Fibroblast of gingiva (primary cell): ENCODE measurements around the gene MFNG.

Source experiments
- DNase-seq: peaks from one replicate; pipeline ENCODE4 v3.0.0-alpha.2; 2011; ENCODE audit warnings: low read depth

Gene MFNG

DNA sequence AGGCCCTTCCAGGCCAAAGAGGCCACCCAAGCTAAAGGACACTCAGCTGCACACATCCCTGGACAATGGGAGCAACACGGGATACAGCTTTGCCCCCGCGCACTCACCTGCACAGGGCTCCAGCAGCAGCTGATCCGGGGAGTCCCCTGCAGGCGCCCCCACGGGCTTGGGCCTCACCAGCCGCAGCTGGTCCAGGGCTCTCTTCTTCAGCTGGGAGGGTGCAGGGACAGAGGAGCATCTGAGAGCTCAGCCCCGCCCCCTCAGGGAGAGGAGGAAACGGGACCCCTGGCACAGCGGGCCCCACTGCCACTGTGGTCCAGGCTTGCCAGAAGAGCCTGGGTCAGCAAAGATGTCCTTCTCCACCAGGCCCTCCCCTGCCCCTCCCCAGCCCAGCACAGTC is 7.8 kb upstream of the MFNG start:
- DNase-seq, result no peak

DNA sequence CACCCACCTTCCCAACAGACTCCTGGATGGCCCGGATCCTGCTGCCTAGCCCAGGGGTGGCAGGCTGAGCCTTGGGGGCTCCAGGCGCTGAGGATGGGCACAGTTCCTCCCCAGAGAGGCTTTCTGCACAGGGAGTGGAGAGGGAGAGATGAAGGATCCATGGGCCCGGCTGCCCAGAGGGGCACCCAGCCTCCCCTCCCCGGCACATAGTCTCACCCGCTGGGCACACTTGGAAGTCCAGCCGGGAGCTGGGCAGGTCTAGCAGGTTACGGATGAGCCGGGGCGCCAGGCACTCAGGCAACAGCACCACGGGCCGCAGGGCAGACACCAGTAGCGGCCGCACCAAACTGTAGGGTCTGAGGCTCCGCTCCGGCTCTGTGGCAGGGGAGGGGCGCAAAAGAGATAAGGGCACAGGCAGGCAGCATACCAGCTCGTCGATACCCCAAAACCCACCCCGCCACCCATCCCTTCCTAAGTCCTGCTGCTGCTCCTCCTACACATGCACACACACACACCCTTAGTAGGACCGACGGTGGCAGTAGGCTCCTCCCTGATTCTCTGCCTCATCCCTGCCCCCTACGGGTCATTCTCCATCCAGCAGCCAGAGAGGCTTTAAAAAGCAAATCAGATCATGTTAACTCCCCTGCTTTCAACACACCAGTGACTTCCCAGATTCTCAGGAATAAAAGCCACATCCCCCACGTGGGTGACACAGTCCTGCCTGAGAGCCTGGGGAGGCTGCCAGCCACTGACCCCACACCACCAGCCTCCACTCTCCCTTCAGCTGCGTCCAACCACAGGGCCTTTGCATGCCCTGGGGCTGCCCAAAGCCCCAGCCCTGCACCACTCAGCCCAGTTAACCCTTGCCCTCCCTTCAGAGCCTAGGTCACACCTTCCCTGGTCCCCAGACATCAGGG is 6.5 kb upstream of the MFNG start:
- peak; percentile 78 for DNase-seq

DNA sequence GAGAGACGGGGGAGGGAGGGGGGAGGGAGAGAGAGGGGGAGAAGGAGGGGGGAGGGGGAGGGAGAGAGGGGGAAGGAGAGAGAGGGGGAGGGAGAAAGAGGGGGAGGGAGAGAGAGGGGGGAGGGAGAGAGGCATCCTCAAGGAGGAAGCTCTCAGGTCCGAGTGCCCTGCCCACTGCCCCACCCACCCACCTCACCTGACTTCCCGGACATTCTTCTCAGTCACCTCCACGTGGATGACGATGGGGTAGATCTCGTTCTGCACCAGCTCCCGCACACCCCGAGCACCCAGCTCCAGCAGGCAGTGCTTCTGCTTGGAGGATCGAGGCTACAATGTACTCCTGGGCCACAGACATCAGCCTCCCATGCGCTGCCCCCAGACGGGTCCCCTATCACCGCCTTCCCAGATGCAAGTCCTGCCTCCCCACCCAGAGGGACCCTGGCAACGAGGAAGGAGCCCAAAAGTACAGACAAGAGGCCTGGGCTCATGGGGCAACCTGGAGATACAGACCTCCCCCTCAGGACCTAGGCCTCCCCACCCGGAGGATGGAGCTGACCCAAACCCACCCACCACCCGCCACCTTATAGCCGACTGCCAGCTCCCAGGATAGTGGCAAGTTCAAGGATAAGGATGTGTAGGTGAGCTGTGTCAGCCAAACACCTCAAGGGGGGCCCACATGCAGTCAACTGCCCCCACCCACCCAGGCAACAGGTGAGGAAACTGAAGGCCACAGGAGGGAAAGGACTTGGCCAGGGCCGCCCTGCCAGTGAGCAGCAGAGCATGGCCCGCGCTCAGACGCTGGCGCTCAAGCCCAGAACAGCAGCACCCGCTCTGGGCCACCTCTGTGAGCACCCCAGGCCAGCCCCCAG is 5.6 kb upstream of the MFNG start:
- no peak for DNase-seq

DNA sequence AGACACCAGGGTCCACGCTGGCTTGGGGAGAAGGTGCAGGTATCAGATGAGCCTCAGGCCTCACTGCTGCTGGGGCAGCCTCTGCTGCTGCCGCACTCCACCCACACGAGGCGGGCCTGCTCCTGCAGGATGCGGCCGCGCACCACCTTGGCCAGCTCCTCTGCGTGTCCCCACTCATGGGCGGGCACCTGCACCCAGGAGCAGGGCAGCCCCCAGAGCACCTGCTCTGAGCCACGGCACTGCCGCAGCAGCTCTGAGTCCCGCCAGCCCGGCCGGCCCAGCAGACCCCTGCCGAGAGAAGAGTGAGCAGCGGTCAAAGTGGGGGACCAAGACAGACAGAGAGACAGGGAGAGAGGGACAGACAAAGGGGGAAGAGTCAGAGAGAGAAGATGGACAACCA is 4.9 kb upstream of the MFNG start:
- DNase-seq, result no peak

DNA sequence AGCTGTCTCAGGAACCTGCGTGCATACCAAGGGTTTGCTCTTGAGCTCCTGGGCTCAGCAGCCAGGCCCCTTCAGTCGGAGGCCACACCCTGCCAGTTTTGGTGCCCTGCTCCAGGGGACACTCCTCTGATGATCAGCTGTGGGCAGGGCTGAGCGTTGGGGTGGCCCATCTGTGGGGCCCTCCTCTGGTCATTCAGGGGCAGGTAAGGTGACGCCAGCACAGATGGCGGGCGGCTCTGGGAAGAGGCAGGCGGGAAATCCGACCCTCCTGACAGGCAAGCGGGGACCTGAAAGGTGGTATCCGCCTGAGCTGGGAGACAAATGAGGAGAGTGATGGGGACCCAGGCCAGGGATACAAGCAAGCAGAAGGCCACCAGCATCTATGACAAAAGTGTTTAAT is 3.8 kb upstream of the MFNG start:
- no peak for DNase-seq

DNA sequence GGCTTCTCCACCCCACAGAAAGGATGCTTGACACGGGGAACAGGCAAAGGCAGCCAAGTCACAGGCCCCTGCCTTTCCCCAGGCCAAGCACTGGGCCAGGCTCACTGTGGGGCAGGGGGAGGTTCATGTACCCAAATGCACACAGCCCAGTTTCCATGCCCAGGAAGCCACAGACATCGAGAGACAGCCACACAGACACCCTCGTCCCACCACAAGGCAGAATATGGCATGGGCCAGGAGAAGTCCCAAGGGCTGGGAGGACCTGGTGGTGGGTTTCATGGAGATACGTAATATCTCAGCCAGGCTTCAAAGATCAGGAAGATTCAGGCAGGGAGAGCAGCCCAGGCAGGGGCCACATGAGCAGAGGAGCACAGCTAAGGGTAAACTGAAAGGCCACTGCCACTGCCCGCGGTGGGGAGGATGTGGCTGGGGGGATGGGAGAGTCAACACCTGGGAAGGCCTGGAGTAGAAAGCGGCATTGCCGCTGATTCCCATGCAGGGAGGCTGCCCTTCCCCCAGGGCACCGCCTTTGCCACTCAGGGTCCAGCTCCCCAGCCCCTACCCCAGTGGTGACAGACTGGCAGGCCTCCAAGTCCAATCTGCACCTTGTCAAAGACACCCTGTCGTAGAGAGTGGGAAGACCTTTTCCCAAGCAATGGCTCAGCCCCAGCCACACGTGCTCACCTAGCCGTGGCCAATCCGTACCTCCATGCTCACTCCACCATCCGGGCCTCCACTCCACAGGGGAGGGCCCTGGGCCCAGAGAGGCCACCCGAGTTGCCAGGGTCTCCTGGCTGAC is 2.4 kb upstream of the MFNG start:
- DNase-seq, result no peak

DNA sequence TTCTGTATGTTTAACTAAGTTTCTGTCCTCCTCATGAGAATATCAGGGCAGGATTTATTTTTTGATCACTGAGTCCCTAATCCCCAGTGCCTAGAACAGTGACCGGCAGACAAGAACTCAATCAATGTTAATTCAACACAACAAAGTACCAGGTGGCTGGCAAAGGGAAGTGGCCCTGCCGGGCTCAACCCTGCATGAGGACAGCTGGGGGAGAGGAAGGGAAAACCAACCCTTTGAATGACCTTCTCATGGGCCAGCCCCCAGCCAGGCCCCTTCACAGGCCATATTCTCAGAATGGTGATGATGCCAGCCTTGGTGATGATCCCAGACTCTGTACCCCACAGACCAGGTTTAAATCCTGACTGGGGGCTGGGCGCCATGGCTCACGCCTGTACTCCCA is 1.4 kb upstream of the MFNG start:
- DNase-seq, result no peak

DNA sequence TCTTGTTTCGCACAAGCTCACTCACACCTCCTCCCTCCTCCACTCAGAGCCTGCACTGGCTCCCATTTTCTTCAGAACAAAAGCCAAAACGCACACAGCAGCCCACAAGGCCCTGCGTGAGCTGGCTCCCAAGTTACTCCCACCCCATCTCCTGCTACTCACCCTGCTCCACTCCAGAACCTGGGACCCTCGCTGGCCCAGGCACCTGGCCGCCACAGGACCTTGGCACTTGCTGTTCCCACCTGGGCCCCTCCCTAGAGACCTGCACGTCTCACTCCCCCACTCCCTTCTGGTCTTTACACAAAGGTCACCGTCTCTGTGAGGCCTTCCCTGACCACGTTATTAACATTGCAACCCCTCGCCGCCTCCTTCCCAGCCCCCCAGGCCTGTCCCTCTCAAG is 945 bp upstream of the MFNG start:
- no peak for DNase-seq

DNA sequence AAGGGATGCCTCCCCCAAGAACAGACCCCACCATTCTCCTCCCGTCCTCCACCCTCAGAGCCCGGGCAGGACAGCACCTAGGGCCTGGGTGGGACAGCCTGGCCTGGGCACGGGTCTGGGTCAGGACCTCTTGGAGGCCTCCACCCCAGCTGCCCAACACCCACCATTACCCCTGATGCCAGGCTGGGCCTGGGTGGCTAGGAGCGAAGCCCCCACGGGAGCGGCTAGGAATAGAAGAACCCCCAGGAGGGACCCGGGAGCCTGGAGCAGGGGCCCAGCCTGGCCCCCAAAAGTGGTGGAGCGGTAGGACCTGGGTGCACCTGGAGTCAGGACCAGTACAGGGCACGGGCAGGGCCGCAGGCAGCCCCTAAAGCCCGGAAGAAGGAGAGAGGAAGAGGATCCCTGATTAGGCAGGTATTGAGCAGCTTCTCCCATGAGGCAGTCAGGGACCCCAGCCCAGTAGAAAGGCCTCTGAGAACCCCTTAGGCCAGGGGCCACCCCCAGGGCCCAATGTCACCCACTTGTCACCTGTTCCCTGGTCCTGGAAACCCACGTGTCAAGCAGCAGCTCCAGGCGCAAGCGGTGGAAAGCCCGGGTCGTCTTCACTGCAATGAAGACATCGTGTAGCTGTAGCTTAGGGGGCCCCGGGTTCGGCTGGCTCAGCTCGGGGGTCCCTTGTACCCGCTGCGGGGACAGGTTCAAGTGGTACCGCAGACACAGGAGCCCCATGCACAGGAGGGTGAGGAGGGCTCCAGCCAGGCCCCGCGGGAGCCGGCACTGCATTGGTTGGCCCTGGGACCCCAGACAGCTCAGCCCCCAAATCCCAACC is 575 bp downstream of the MFNG start:
- DNase-seq, result no peak

DNA sequence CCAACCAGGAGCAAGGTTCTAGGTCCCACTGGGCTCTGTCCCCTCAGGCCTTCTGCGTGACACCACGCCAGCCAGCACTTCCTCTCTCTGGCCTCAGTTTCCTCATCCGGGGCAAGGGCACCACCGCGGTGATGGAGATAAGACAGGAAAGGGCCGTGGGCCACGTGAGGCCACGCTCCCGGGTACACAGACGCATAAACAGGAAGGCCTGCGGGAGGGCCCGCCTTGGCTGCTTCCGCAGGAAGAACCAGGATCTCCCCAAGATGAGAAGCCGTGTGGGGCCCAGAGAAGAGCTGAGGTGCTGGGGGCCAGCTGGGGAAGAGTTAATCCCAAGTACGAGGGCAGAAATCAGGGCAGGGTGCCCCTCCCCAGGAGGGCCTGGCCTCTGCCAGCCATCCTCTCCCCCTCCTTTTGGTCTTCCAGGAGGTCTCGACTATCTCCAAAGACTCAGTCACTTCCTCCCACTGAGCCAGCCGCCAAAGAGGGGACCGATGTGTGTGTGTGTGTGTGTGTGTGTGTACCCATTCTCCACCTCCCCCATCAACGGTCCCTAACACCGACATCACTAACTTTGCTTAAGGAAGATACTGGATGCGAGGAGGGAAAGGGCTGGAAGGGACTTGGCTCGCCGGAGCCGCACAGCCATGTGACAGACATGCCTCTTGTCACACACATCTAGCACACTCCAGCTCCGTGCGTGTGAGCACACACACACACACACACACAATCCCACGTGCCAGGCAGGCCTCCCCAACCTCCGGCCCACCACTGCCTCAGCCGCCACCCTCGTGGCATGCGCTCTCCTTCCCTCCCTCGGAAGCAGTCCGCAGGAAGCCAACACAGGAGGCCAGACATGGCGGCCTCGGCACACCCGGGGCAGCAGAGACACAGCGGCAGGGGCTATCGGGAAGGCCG is 1.4 kb downstream of the MFNG start:
- no peak for DNase-seq

DNA sequence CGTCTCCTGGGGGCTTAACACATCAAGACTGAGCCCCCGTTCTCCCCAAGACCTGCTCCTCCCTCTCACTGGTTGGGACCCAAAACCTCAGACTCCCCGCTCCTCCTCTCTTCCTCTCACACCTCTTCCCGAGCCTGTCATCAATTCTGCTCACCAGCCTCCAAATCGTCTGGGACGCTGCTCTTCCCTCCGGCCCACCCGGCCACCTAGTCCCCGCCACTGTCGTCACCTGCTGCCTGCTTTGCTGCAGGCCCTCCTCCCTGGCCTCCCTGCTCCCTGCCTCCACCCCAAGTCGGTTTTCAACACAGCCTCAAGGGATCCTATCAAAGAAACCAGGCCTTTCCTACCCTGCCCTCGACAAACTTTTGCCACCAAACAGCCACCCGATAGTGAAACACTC is 3.1 kb downstream of the MFNG start:
- no peak for DNase-seq

DNA sequence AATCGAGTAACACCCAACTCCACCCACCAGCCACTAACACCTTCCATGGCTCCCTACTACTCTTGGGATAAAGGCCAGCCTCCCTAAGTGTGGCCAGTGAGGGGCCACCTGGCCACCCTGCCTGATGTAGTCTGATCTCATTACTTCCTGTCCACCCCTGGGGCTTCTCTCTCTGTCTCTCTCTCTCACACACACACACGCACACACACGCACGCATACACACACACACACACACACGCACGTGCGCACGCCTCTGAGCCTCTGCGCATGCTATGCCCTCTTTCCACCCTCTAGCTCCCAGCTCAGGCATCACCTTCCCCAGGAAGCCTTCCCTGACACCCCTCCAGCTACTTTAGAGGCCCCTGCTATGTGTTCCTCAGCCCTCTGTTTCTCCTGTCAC is 3.9 kb downstream of the MFNG start:
- no peak for DNase-seq

DNA sequence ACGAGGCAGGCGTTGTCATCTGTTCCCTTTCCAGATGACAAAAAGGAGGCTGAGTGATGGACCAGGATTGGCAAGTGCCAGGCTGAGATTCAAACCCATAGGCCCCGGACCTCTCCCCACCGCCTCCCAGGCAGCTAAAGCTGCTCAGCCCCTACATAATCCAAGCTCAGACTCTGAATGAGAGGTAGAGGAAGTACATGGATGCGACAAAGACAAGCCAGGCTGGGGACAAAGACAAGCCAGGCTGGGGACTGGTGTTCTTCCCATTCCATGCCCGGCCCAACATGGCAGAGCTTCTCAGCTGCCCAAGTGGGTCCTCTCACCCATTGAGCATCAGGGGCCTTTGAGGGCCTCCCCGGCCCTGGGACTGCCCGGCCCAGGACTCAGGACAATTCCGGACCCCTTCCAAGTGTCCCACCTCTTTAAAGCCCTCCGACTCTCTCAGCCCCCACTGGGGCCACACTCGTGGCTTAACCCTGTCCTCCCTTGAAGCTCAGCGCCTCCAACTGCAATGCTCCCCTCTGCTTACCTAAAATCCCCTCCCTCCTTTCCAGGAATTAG is 4.8 kb downstream of the MFNG start:
- DNase-seq, result no peak

DNA sequence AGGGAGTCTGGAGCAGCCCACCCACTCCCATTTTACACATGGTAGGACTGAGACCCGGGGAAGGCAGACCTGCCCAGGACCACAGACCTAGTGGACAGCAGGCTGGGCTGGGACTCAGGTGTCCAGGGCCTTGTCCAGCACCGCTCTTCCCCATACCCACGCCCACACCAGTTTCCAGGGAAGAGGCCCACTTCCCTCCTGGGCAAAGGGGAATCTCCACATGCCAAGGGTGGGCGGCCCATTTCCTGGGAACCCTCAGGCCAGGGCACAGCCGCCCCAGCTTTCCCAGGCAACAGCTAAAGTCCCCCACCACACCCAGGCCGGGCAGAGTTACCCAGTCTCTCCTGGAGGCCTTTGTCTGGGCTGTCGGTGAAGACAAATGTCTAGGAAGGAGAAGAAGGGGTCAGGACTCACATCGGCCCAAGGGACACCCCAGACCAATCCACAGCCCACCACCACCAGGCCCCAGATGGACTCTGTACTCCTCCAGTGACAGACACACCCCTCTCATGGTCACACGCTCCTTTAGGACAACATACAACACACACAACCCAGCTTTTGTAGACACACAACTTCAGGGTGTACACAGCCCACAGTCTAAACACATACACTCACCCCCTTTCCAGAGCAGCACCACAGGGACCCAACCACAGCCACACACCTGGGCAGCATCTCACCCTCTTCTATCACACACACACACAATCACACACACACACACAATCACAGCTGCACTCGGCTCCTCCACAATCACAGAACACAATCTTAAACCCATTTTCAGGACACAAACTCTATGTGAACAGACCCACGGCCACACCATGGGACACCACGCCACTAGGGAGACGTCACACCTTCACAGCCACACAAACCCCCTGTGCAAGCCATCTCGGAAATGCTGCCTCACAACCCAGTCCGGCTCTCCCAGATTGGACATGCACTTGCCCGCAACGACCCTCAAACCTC is 5.5 kb downstream of the MFNG start:
- DNase-seq, result no peak

DNA sequence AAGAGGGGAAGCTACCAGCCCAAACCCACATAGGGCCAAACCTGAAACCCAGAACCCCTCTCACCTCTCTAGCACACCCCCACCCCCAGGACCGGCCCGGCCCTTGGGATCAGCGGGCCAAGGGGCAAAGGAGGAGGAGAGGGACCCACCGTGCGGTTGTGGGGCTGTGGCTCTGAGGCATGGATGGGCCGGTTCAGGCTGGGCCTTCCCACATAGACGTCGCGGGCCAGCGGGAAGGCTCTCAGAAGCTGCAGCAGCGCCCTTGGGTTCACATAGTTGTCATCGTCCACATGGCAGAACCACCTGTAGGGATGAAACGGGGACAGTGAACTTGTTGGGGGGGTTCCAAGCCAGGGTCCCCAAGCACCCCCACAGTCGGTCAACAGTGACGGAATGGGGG is 7.0 kb downstream of the MFNG start:
- no peak for DNase-seq

DNA sequence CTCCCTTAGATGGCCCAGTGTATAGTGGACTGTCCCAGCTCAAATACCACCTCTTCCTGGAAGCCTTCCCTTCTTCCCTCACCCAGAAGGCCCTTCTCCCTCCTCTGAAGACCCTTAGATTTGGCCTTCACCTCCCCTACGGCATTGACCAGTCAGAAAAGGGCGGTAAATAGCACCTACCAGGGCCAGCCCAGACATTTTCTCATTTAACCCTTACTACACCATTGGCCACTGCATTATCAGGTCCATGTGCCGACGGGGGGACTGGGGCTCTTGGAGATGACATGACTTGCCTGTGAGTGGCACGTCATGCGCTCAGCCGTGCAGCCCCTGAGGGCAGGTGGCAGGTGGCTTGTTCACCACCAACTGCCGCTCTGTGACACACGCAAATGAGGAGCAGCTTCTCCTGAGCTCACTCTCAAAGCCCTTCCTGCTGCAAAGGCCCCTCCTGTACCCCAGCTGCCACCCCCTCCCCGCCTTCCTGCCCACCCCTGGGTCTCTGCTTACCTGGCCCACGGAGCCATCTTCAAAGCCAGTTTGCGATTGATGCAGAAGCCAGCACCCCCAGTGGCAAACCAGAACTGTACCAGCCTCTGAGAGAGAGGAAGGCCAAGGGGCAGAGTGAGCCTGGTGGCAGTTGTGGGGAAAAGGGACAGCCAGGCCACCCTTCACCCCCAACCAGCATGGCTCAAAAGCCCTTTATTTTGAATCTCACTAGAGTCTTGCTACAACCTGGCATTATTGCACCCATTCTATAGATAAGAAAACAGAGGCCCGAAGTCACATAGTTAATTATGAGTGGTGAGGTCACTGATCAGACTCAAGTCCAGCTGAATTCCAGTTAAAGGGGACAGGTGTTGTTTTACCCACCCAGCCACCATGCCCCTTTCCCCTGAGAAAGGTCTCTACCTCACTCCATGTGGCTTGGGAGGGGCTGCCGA is 9.5 kb downstream of the MFNG start:
- DNase-seq, result no peak

DNA sequence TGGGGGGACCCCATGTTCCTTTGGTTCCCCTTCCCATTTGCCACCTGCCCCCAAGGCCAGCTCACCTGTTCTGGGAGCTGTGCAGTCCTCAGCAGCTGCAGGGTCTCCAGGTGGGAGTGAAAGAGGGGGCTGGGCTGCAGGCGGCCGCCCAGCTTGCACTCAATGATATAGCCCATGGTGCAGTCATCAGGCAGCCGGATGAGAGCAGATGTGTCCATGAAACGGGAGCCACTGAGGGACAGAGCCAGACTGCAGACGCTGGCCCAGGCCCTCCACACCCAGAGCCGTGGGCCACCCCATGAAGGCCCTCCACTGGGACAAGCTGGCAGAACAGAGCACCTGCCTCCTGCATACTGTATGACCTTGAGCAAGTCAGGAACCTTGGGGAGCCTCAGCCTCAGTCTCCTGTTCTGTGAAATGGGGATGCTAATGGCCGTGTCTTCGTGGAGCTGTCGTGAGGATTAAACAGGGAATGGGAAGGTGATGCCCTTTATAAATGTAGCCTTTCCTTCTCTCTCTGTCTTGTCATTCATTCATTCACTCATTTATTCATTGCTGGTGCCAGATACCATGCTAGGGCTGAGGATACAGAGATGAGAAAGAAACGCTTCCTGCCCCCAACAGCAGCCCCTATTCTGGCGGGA is 11.6 kb downstream of the MFNG start:
- DNase-seq, result no peak
